CD4-positive, CD25-positive, alpha-beta regulatory T cell (primary cell): ENCODE measurements around the gene PIEZO1. TPM values are rescaled to one million over a fixed set of nuclear protein-coding genes. Genes with fewer than 3 reads are reported as not detected.

Experiments
- ATAC-seq, 2 donors: fragments of 150-1000 bp; cut with Tn5 transposase; one replicate each; pipeline ENCODE4 v1.10.0; 2021; ENCODE audit warnings: low read depth in 2 of 2, moderate number of reproducible peaks in 2 of 2, moderate library complexity in 1 of 2
- DNase-seq, 3 donors: peaks; one replicate each; pipeline versions ENCODE4 v3.0.0 to v3.0.0-alpha.2; 2012 to 2022; ENCODE audit warnings: mixed read lengths in 1 of 3
- H3K27ac ChIP-seq: one replicate; pipeline ENCODE4 v1.7.0; 2013; ENCODE audit warnings: mild to moderate bottlenecking, low read length; ENCODE audit not compliant: insufficient read depth, poor library complexity, severe bottlenecking
- H3K27me3 ChIP-seq: one replicate; pipeline ENCODE4 v1.7.0; 2013; ENCODE audit warnings: low read length; ENCODE audit not compliant: control insufficient read depth, insufficient read depth
- H3K36me3 ChIP-seq: one replicate; pipeline ENCODE4 v1.7.0; 2013; ENCODE audit warnings: mild to moderate bottlenecking, low read length, moderate library complexity; ENCODE audit not compliant: control insufficient read depth, insufficient read depth
- H3K4me1 ChIP-seq: 2 replicates; pipeline ENCODE4 v1.7.0; 2013; ENCODE audit warnings: mild to moderate bottlenecking, low read length; ENCODE audit not compliant: insufficient read depth, control insufficient read depth, poor library complexity, severe bottlenecking
- H3K4me3 ChIP-seq: one replicate; pipeline ENCODE4 v1.7.0; 2013; ENCODE audit warnings: low read depth, mild to moderate bottlenecking, low read length, moderate library complexity
- H3K9me3 ChIP-seq, 2 experiments: 1 replicate in 1 of 2; 2 replicates in 1 of 2; pipeline ENCODE4 v1.7.0; 2013; ENCODE audit warnings: low read length in 2 of 2, mild to moderate bottlenecking in 1 of 2, moderate library complexity in 1 of 2; ENCODE audit not compliant: control insufficient read depth in 2 of 2
- H3K27ac Mint-ChIP-seq, 3 donors: one replicate each; pipeline ENCODE4 v1.8.0; 2020 to 2022; ENCODE audit warnings: mild to moderate bottlenecking in 3 of 3, mixed read lengths in 3 of 3, moderate library complexity in 2 of 3
- H3K27me3 Mint-ChIP-seq: one replicate; pipeline ENCODE4 v1.8.0; 2022; ENCODE audit warnings: mild to moderate bottlenecking, mixed read lengths
- H3K36me3 Mint-ChIP-seq: one replicate; pipeline ENCODE4 v1.8.0; 2020; ENCODE audit warnings: mixed read lengths
- H3K4me1 Mint-ChIP-seq, 4 donors: one replicate each; pipeline ENCODE4 v1.8.0; 2020 to 2022; ENCODE audit warnings: mixed read lengths in 4 of 4, mild to moderate bottlenecking in 1 of 4
- H3K4me3 Mint-ChIP-seq, 4 donors: one replicate each; pipeline ENCODE4 v1.8.0; 2020 to 2022; ENCODE audit warnings: mild to moderate bottlenecking in 4 of 4, mixed read lengths in 4 of 4, moderate library complexity in 3 of 4
- H3K9me3 Mint-ChIP-seq, 7 donors: one replicate each; pipeline ENCODE4 v1.8.0; 2020 to 2022; ENCODE audit warnings: mixed read lengths in 7 of 7, mild to moderate bottlenecking in 3 of 7, moderate library complexity in 2 of 7
- polyA plus RNA-seq, 4 donors: library from polyadenylated mRNA; unstranded; fragments of 300-500 nt; fragmentation: Illumina TruSeq; gene quantifications; one replicate each; pipeline ENCODE4 v1.2.3, GENCODE V29; 2021
- total RNA-seq: library from RNA; stranded (reverse); gene quantifications from one replicate; pipeline ENCODE4 v1.2.3, GENCODE V29; 2022

The PIEZO1 gene
- total and polyA plus RNA-seq, 5 donors from 2014 or later = 18.1 to 337 (median 20.2) TPM

- peak overlapping the region; percentile 85 for H3K27ac ChIP-seq
- no peaks in the 10 kb centered on the region for H3K27me3 ChIP-seq
- Mint-ChIP-seq H3K36me3 (no peaks in the 10 kb centered on the region), H3K9me3 (no peaks in the 10 kb centered on the region), H3K4me1 (peaks cover 0 to 67% (median 29%) of the 10 kb centered on the region in 4 donors), H3K27ac (peak overlapping the region; percentile 89 to 99 (median 96)), H3K4me3 (peak overlapping the region; percentile 87 to 90 (median 88)), H3K27me3 (no peaks in the 10 kb centered on the region)
- ATAC-seq (no peak), DNase-seq (no peak)
- no peak overlapping the region for H3K4me3 ChIP-seq
- H3K36me3 ChIP-seq = peaks cover 2% of the 10 kb centered on the region
- peaks cover 73% of the 10 kb centered on the region for H3K4me1 ChIP-seq
- H3K9me3 ChIP-seq = no peaks in the 10 kb centered on the region
Observed at GRCh38 chr16:88779406-88780141, 5.4 kb downstream of the PIEZO1 start.

DNA sequence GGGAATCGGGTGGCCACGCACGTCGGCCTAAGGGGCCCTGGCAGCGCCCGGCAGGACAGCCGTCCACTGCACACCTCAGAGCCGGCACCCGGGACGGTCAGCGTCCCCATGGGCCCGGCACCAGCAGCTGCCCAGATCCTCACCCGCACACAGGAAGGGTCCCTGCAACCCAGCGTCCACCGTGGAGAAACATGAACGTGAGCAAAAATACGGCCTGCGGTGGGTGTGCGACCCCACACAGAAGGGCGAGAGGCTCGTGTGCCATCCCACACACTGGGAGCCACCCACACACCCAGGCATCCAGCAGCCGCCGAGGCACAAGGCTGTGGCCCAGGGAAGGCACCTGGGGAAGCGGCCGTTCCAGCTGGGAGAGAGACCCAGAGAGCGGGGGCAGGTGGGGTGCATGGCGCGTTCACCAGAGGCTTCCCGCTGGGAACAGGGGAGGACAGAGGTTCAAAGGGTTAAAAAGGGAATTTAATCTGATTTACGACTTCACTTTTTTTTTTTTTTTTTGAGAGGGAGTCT, 6.4 kb downstream of the PIEZO1 start:
- Histone ChIP-seq H3K9me3 (no peaks in the 10 kb centered on the region), H3K27ac (peak overlapping the region; percentile 85), H3K27me3 (no peaks in the 10 kb centered on the region), H3K4me3 (no peak overlapping the region), H3K36me3 (peaks cover 2% of the 10 kb centered on the region), H3K4me1 (peaks cover 74% of the 10 kb centered on the region)
- H3K9me3 Mint-ChIP-seq = no peaks in the 10 kb centered on the region
- ATAC-seq (no peak), DNase-seq (no peak)
- peak overlapping the region; percentile 60 to 86 (median 73) for H3K27ac Mint-ChIP-seq
- H3K4me3 Mint-ChIP-seq = peak overlapping the region in 2 of 4 donors; percentile 57 to 72
- H3K36me3 Mint-ChIP-seq = no peaks in the 10 kb centered on the region
- peaks cover 0 to 73% (median 28%) of the 10 kb centered on the region in 4 donors for H3K4me1 Mint-ChIP-seq
- no peaks in the 10 kb centered on the region for H3K27me3 Mint-ChIP-seq

- no peak for DNase-seq
- peak overlapping the region; percentile 47 for H3K27ac ChIP-seq
- H3K4me3 Mint-ChIP-seq = peak overlapping the region in 2 of 4 donors; percentile 57 to 72
Observed at GRCh38 chr16:88778271-88778525, 6.8 kb downstream of the PIEZO1 start.

DNA sequence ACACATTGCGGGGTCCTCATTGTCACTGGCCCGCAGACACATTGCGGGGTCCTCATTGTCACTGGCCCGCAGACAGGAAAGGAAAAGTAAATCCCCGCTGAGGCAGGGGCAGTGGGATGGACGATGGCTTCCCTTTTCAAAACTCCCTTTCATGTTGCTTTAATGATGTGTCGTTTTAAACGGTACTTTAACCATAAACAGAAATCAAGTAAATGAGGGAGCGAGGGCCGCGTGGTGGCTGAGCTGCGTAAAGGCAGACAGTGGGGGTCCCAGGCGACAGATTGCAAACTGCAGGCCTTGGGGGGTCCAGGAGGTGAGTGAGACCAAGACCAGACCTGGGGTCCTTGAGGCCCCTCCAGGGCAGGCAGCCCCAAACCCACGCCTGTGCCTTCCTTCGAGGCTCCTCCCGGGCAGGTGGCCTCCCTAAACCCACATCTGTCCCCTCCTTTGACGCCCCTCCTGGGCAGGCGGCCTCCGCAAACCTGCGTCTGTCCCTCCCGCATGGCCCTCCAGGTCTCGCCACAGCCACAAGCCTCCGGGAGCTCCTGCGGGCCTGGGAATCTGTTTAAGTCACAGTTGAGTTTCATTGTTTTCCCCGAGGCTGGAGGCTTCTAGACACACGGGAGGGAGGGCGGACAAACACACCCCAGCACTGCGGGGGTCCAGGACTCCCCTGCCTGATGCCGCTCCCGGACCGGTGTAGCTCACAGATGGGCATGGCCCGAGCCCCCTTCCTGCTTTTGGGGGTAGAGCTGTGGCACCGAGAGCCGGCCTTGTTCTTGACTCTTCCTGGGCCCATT, 7.3 kb downstream of the PIEZO1 start:
- H3K4me1 ChIP-seq = peaks cover 74% of the 10 kb centered on the region
- Mint-ChIP-seq H3K27me3 (no peaks in the 10 kb centered on the region), H3K36me3 (no peaks in the 10 kb centered on the region), H3K9me3 (no peaks in the 10 kb centered on the region), H3K4me1 (peaks cover 0 to 64% (median 20%) of the 10 kb centered on the region in 4 donors), H3K4me3 (peak overlapping the region in 3 of 4 donors; percentile 43 to 72 (median 57)), H3K27ac (peak overlapping the region; percentile 71 to 86 (median 73))
- no peak for DNase-seq
- no peak for ATAC-seq
- H3K27ac ChIP-seq = peak overlapping the region; percentile 47
- H3K4me3 ChIP-seq = no peak overlapping the region
- no peaks in the 10 kb centered on the region for H3K9me3 ChIP-seq
- peaks cover 2% of the 10 kb centered on the region for H3K36me3 ChIP-seq
- no peaks in the 10 kb centered on the region for H3K27me3 ChIP-seq

More at GRCh38 chr16:88778271-88778525, 6.8 kb downstream of the PIEZO1 start:
- ATAC-seq = no peak
- Histone ChIP-seq H3K4me1 (peaks cover 74% of the 10 kb centered on the region), H3K36me3 (peaks cover 2% of the 10 kb centered on the region), H3K4me3 (no peak overlapping the region), H3K9me3 (no peaks in the 10 kb centered on the region), H3K27me3 (no peaks in the 10 kb centered on the region)
- Mint-ChIP-seq H3K36me3 (no peaks in the 10 kb centered on the region), H3K27me3 (no peaks in the 10 kb centered on the region), H3K4me1 (peaks cover 0 to 69% (median 25%) of the 10 kb centered on the region in 4 donors), H3K27ac (peak overlapping the region; percentile 71 to 86 (median 73)), H3K9me3 (no peaks in the 10 kb centered on the region)

DNA sequence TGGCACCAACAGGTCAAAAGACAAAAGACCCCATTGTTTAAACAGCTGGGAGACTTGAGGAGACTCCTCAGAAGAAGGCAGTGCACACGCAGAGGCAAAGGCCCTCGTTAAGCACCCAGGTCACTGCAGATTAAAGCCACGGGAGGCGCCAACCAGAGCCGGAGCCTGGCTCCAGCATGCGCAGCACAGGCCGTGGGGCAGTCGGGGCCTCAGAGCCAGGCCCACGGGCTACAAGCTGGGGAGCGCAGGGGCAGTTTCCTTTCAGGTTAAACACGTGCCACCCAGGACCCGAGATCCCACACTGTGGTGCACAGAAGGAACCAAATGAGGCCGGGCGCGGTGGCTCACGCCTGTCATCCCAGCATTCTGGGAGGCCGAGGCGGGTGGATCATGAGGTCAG, 9.2 kb downstream of the PIEZO1 start:
- H3K27ac ChIP-seq = no peak overlapping the region
- no peaks in the 10 kb centered on the region for H3K9me3 Mint-ChIP-seq
- peak overlapping the region in 1 of 3 donors; percentile 68 for H3K27ac Mint-ChIP-seq
- H3K27me3 Mint-ChIP-seq = no peaks in the 10 kb centered on the region
- H3K4me1 Mint-ChIP-seq = peaks cover 0 to 56% (median 10%) of the 10 kb centered on the region in 4 donors
- no peak for ATAC-seq
- no peaks in the 10 kb centered on the region for H3K27me3 ChIP-seq
- H3K4me3 ChIP-seq = no peak overlapping the region
- peaks cover 61% of the 10 kb centered on the region for H3K4me1 ChIP-seq
- H3K36me3 Mint-ChIP-seq = no peaks in the 10 kb centered on the region
- peaks cover 2% of the 10 kb centered on the region for H3K36me3 ChIP-seq
- no peak for DNase-seq
- H3K9me3 ChIP-seq = no peaks in the 10 kb centered on the region
- no peak overlapping the region for H3K4me3 Mint-ChIP-seq

GRCh38 chr16:88774544-88775393, 10.3 kb downstream of the PIEZO1 start:
- H3K27ac Mint-ChIP-seq = no peak overlapping the region
- ATAC-seq (no peak), DNase-seq (no peak)
- H3K4me1 ChIP-seq = peaks cover 60% of the 10 kb centered on the region
- peaks cover 0 to 48% (median 5%) of the 10 kb centered on the region in 4 donors for H3K4me1 Mint-ChIP-seq
- no peak overlapping the region for H3K4me3 ChIP-seq
- no peaks in the 10 kb centered on the region for H3K27me3 Mint-ChIP-seq
- H3K27ac ChIP-seq = no peak overlapping the region
- peaks cover 2% of the 10 kb centered on the region for H3K36me3 ChIP-seq
- no peak overlapping the region for H3K4me3 Mint-ChIP-seq
- H3K36me3 Mint-ChIP-seq = no peaks in the 10 kb centered on the region
- no peaks in the 10 kb centered on the region for H3K27me3 ChIP-seq
- H3K9me3 Mint-ChIP-seq = no peaks in the 10 kb centered on the region
- H3K9me3 ChIP-seq = no peaks in the 10 kb centered on the region

DNA sequence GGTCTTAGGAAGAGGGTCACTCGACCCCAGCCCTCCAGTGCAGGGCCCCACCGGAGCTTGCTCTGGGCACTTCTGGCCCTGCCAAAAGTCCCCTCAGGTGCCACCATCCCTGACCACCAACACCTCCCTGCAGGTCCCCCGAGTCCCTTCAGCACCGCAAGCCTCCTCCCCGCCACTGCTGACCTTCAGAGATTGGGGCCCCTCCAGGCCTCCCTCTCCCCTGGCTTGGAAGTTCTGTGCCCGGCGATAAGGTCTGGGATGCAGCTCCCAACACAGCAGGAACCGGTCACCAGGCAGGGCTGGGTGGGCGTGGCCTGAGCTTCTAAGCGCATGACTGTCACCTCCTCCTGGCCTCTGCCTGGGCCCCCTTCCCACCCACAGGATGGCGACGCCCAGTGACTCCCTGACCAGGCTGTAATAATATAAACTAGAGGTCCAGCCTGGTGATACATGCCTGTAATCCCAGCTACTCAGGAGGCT, 11.2 kb downstream of the PIEZO1 start:
- H3K4me1 Mint-ChIP-seq = peaks cover 0 to 50% (median 8%) of the 10 kb centered on the region in 4 donors
- H3K4me3 ChIP-seq = no peak overlapping the region
- H3K4me1 ChIP-seq = peaks cover 56% of the 10 kb centered on the region
- ATAC-seq = no peak
- H3K27me3 Mint-ChIP-seq = no peaks in the 10 kb centered on the region
- no peak overlapping the region for H3K27ac Mint-ChIP-seq
- H3K27ac ChIP-seq = no peak overlapping the region
- H3K27me3 ChIP-seq = no peaks in the 10 kb centered on the region
- no peaks in the 10 kb centered on the region for H3K36me3 Mint-ChIP-seq
- H3K9me3 ChIP-seq = no peaks in the 10 kb centered on the region
- H3K36me3 ChIP-seq = peaks cover 2% of the 10 kb centered on the region
- no peaks in the 10 kb centered on the region for H3K9me3 Mint-ChIP-seq
- no peak for DNase-seq
- peak overlapping the region in 1 of 4 donors; percentile 38 for H3K4me3 Mint-ChIP-seq
